Immature natural killer cell (primary cell): ENCODE measurements around the gene GTF2A1L. TPM values are rescaled to one million over a fixed set of nuclear protein-coding genes. Genes with fewer than 3 reads are reported as not detected.
"Not testable (repeated sequence)": the region's sequence is repeated elsewhere in the genome, so short reads cannot be mapped to it uniquely, and the experiment has no call there.

Experiments
- DNase-seq, 3 donors: peaks; one replicate each; pipeline ENCODE4 v3.0.0; 2022; ENCODE audit warnings: mixed read lengths in 1 of 3
- H3K27ac Mint-ChIP-seq, 6 donors: one replicate each; pipeline ENCODE4 v1.8.0; 2020; ENCODE audit warnings: mixed read lengths in 6 of 6, mild to moderate bottlenecking in 5 of 6, inconsistent platforms in 4 of 6, moderate library complexity in 3 of 6
- H3K27me3 Mint-ChIP-seq, 3 donors: one replicate each; pipeline ENCODE4 v1.8.0; 2020 to 2021; ENCODE audit warnings: low read depth in 3 of 3, mild to moderate bottlenecking in 3 of 3, mixed read lengths in 3 of 3, moderate library complexity in 3 of 3, inconsistent platforms in 1 of 3
- H3K36me3 Mint-ChIP-seq, 3 donors: one replicate each; pipeline ENCODE4 v1.8.0; 2020; ENCODE audit warnings: mixed read lengths in 3 of 3, inconsistent platforms in 2 of 3, mild to moderate bottlenecking in 2 of 3
- H3K4me1 Mint-ChIP-seq, 2 donors: one replicate each; pipeline ENCODE4 v1.8.0; 2020; ENCODE audit warnings: inconsistent platforms in 2 of 2, mild to moderate bottlenecking in 2 of 2, mixed read lengths in 2 of 2, moderate library complexity in 1 of 2
- H3K4me3 Mint-ChIP-seq, 5 donors: one replicate each; pipeline ENCODE4 v1.8.0; 2020; ENCODE audit warnings: mild to moderate bottlenecking in 5 of 5, mixed read lengths in 5 of 5, inconsistent platforms in 3 of 5, moderate library complexity in 3 of 5
- H3K9me3 Mint-ChIP-seq, 6 donors: one replicate each; pipeline ENCODE4 v1.8.0; 2020; ENCODE audit warnings: mild to moderate bottlenecking in 6 of 6, mixed read lengths in 6 of 6, inconsistent platforms in 4 of 6, moderate library complexity in 3 of 6
- polyA plus RNA-seq, 3 donors: library from polyadenylated mRNA; unstranded; fragments of 300-500 nt; fragmentation: Illumina TruSeq; gene quantifications; one replicate each; pipeline ENCODE4 v1.2.3, GENCODE V29; 2021

GTF2A1L gene
- polyA plus RNA-seq, 3 donors from 2014 or later: not detected

- H3K4me3 Mint-ChIP-seq: no peak overlapping the region
- no peak overlapping the region for H3K27ac Mint-ChIP-seq
- peaks cover 0 to 4% (median 0%) of the 10 kb centered on the region in 3 donors for H3K27me3 Mint-ChIP-seq
- DNase-seq: no peak
- H3K36me3 Mint-ChIP-seq: no peaks in the 10 kb centered on the region
- no peaks in the 10 kb centered on the region for H3K9me3 Mint-ChIP-seq
- H3K4me1 Mint-ChIP-seq: no peaks in the 10 kb centered on the region
Measured at GRCh38 chr2:48590017-48590416, 27.6 kb upstream of the GTF2A1L start.

DNA sequence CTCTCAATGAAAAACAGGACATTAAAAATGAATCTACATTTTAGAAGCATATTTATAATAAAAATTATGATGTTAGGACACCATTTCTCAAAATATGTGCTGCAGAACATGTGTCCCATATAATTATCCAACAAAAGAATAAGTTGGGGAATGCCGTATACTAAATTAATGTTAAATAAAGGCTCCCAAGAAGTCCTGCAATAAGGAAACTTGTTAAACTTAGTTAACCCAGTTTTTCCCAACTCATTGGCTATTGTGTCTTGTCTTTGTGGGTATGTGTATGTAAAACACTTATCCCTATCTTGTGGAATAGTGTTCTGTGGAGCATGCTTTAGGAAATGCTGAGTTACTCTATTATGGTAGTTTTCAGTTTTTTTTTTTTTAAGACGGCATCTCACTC is 25.6 kb upstream of the GTF2A1L start:
- no peaks in the 10 kb centered on the region for H3K9me3 Mint-ChIP-seq
- no peaks in the 10 kb centered on the region for H3K4me1 Mint-ChIP-seq
- H3K4me3 Mint-ChIP-seq: no peak overlapping the region
- no peaks in the 10 kb centered on the region for H3K36me3 Mint-ChIP-seq
- no peak overlapping the region for H3K27ac Mint-ChIP-seq
- peaks cover 0 to 2% (median 0%) of the 10 kb centered on the region in 3 donors for H3K27me3 Mint-ChIP-seq
- no peak for DNase-seq

GRCh38 chr2:48596751-48597150 is 20.9 kb upstream of the GTF2A1L start:
- not testable (repeated sequence) for H3K9me3 Mint-ChIP-seq, H3K4me3 Mint-ChIP-seq, DNase-seq, H3K36me3 Mint-ChIP-seq, H3K4me1 Mint-ChIP-seq, H3K27me3 Mint-ChIP-seq, H3K27ac Mint-ChIP-seq

GRCh38 chr2:48597492-48597891 is 20.2 kb upstream of the GTF2A1L start:
- no peak for DNase-seq
- H3K36me3 Mint-ChIP-seq: no peaks in the 10 kb centered on the region
- peaks cover 0 to 4% (median 2%) of the 10 kb centered on the region in 3 donors for H3K27me3 Mint-ChIP-seq
- H3K9me3 Mint-ChIP-seq: no peaks in the 10 kb centered on the region
- no peaks in the 10 kb centered on the region for H3K4me1 Mint-ChIP-seq
- no peak overlapping the region for H3K4me3 Mint-ChIP-seq
- H3K27ac Mint-ChIP-seq: no peak overlapping the region

DNA sequence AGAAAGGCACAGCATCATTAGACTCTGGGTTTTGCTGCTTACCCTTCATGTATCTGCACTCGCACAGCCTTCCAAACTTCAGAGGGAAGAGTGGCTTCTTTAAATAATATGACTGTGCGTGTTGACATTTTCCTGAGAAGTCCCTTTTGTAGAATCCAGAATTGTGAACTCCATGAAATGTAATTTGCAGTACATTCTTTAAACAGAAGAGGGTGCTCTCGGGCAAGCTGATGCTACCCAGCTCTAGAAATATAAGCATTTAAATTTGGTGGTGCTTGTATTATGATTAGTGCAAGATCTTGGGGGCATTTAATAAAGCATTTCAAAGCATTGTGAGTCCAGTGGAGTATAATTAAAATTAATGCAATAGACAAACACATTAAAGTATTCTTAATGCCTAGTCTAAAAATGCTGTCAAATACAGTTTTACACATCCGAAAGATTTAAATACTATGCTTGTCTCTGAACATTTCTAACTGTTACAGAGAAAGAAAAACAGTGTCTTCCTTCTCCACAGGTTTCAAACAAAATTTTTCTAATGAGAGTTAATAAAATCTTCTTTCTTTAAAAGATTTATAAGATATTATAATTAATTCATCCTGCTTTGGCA is 17.3 kb upstream of the GTF2A1L start:
- Mint-ChIP-seq H3K4me1 (no peaks in the 10 kb centered on the region), H3K4me3 (no peak overlapping the region), H3K9me3 (no peaks in the 10 kb centered on the region), H3K36me3 (no peaks in the 10 kb centered on the region), H3K27me3 (peaks cover 2 to 4% (median 3%) of the 10 kb centered on the region in 3 donors), H3K27ac (no peak overlapping the region)
- no peak for DNase-seq

DNA sequence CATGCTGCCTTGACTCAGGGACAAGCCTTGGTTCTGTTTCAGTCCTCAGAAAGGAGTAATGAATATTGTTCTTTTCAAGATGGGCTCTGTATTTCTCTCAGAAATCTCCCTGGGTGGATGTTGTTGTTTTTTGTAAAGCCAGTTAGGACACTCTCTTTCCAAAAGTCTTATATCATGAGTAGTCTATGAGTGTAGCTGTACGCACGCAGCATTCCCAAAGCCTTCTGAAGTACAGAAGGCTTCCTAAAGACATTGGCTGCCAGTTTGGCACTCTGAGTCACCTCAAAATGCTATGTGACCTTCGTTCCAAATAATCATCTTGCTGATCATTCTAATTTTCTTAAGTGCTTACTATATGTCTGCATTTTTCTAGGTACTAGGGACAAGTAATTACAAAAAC is 16.7 kb upstream of the GTF2A1L start:
- Mint-ChIP-seq H3K4me3 (no peak overlapping the region), H3K27ac (no peak overlapping the region), H3K27me3 (peaks cover 2 to 4% (median 3%) of the 10 kb centered on the region in 3 donors), H3K36me3 (no peaks in the 10 kb centered on the region), H3K9me3 (no peaks in the 10 kb centered on the region), H3K4me1 (no peaks in the 10 kb centered on the region)
- DNase-seq: no peak

DNA sequence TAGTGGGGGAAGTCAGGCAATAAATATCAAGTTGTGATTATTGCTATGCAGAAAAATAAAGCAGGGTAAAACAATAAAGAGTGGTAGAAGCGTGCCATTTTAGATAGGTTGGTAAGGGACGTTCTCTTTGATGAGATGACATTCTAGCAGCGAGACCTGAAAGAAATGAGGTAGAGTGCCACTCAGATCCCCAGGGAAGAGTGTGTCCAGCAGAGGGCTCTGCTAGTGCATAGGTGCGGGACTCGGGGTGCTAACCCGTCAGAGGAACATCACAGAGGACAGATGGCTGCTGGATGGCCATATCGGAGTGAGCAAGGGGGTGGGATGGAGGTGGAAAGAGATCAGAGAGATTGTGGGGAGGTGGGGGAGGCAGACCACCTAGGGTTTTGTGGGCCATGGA is 16.3 kb upstream of the GTF2A1L start:
- Mint-ChIP-seq H3K4me3 (no peak overlapping the region), H3K27ac (no peak overlapping the region), H3K4me1 (no peaks in the 10 kb centered on the region), H3K27me3 (peaks cover 2 to 4% (median 3%) of the 10 kb centered on the region in 3 donors), H3K36me3 (no peaks in the 10 kb centered on the region), H3K9me3 (no peaks in the 10 kb centered on the region)
- no peak for DNase-seq

- no peaks in the 10 kb centered on the region for H3K4me1 Mint-ChIP-seq
- no peaks in the 10 kb centered on the region for H3K36me3 Mint-ChIP-seq
- H3K27me3 Mint-ChIP-seq: peaks cover 0 to 3% (median 0%) of the 10 kb centered on the region in 3 donors
- H3K9me3 Mint-ChIP-seq: no peaks in the 10 kb centered on the region
- DNase-seq: no peak
- no peak overlapping the region for H3K4me3 Mint-ChIP-seq
- no peak overlapping the region for H3K27ac Mint-ChIP-seq
Measured at GRCh38 chr2:48605482-48606175, 12.0 kb upstream of the GTF2A1L start.

GRCh38 chr2:48607307-48608014 is 10.2 kb upstream of the GTF2A1L start:
- Mint-ChIP-seq H3K4me1 (no peaks in the 10 kb centered on the region), H3K36me3 (no peaks in the 10 kb centered on the region), H3K27me3 (peaks cover 0 to 3% (median 0%) of the 10 kb centered on the region in 3 donors), H3K4me3 (no peak overlapping the region), H3K9me3 (no peaks in the 10 kb centered on the region), H3K27ac (no peak overlapping the region)
- DNase-seq: no peak

GRCh38 chr2:48613211-48613610 is 4.4 kb upstream of the GTF2A1L start:
- Mint-ChIP-seq H3K27ac (no peak overlapping the region), H3K4me1 (no peaks in the 10 kb centered on the region), H3K27me3 (no peaks in the 10 kb centered on the region), H3K4me3 (no peak overlapping the region), H3K36me3 (no peaks in the 10 kb centered on the region), H3K9me3 (no peaks in the 10 kb centered on the region)
- no peak for DNase-seq

DNA sequence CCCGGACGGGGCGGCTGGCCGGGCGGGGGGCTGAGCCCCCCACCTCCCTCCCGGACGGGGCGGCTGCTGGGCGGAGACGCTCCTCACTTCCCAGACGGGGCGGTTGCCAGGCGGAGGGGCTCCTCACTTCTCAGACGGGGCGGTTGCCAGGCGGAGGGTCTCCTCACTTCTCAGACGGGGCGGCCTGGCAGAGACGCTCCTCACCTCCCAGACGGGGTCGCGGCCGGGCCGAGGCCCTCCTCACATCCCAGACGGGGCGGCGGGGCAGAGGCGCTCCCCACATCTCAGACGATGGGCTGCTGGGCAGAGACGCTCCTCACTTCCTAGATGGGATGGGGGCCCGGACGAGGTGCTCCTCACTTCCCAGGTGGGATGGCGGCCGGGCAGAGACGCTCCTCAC is 3.1 kb upstream of the GTF2A1L start:
- not testable (repeated sequence) for H3K4me3 Mint-ChIP-seq, H3K4me1 Mint-ChIP-seq, H3K36me3 Mint-ChIP-seq, H3K27ac Mint-ChIP-seq, H3K27me3 Mint-ChIP-seq, H3K9me3 Mint-ChIP-seq, DNase-seq

DNA sequence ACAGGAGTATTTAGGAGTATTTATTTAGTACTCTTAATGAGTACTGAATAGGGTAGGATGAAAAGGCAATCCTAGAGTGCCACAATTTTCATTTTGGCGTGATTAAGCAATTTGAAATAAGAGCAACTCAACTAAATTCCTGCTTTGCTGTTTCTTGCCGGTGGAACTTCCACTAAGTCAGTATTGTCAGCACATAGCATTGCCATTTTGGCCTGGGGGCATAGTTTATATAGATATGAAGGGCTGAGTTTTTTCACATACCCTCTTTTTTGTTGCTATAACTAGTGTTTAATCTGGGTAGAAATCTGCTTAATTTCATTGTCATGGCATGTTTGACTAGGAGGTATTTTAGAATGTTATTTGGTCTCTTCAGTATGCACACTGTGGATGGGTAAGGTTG is 1.9 kb downstream of the GTF2A1L start:
- H3K36me3 Mint-ChIP-seq: no peaks in the 10 kb centered on the region
- H3K4me1 Mint-ChIP-seq: no peaks in the 10 kb centered on the region
- DNase-seq: no peak
- peaks cover 0 to 2% (median 0%) of the 10 kb centered on the region in 6 donors for H3K9me3 Mint-ChIP-seq
- peaks cover 0 to 3% (median 2%) of the 10 kb centered on the region in 3 donors for H3K27me3 Mint-ChIP-seq
- no peak overlapping the region for H3K4me3 Mint-ChIP-seq
- H3K27ac Mint-ChIP-seq: no peak overlapping the region

DNA sequence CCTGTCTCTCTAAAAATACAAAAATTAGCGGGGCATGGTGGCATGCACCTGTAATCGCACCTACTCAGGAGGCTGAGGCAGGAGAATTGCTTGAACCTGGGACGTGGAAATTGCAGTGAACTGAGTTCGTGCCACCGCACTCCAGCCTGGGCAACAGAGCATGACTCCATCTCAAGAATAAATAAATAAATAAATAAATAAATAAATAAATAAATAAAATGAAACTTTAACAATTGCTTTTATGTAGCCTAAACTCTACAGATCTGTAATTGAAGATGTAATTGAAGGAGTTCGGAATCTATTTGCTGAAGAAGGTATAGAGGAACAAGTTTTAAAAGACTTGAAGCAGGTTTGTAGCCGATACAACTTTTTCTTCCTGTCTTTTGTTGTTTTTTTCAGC is 2.9 kb downstream of the GTF2A1L start:
- Mint-ChIP-seq H3K27me3 (peaks cover 0 to 3% (median 2%) of the 10 kb centered on the region in 3 donors), H3K36me3 (no peaks in the 10 kb centered on the region), H3K4me1 (no peaks in the 10 kb centered on the region), H3K4me3 (no peak overlapping the region), H3K27ac (no peak overlapping the region), H3K9me3 (peaks cover 0 to 2% (median 0%) of the 10 kb centered on the region in 6 donors)
- DNase-seq: no peak

GRCh38 chr2:48622691-48623090 is 5.0 kb downstream of the GTF2A1L start:
- not testable (repeated sequence) for H3K4me1 Mint-ChIP-seq, H3K27ac Mint-ChIP-seq, H3K4me3 Mint-ChIP-seq, DNase-seq, H3K36me3 Mint-ChIP-seq, H3K27me3 Mint-ChIP-seq, H3K9me3 Mint-ChIP-seq
